CD4-positive, alpha-beta memory T cell (primary cell): Measurements from ENCODE around the gene USP24. TPM values are rescaled to one million over a fixed set of nuclear protein-coding genes. Genes with fewer than 3 reads are reported as not detected.

ENCODE experiments used
- CTCF ChIA-PET: fragments of 350-600 bp; sonication (Branson Sonifier 250); formaldehyde crosslinking; loops from one replicate; lab custom pipeline; 2021; ENCODE audit warnings: inconsistent platforms; ENCODE audit not compliant: partially characterized antibody; lab: Charles Lee
- POLR2A ChIA-PET: fragments of 350-600 bp; sonication (Branson Sonifier 250); formaldehyde crosslinking; loops from one replicate; lab custom pipeline; 2021; ENCODE audit not compliant: partially characterized antibody; lab: Charles Lee
- DNase-seq, 5 donors: peaks; one replicate each; pipeline versions ENCODE4 v3.0.0 to v3.0.0-alpha.2; 2020 to 2022; ENCODE audit warnings: mixed read lengths in 1 of 5
- H3K27ac ChIP-seq: one replicate; pipeline ENCODE4 v1.7.0; 2013; ENCODE audit warnings: low read depth, low read length
- H3K27me3 ChIP-seq: 2 replicates; pipeline ENCODE4 v1.7.0; 2013; ENCODE audit warnings: mild to moderate bottlenecking, low read length, moderate library complexity; ENCODE audit not compliant: insufficient read depth
- H3K36me3 ChIP-seq: 2 replicates; pipeline ENCODE4 v1.7.0; 2013; ENCODE audit warnings: mild to moderate bottlenecking, low read length, moderate library complexity; ENCODE audit not compliant: insufficient read depth
- H3K4me1 ChIP-seq: 2 replicates; pipeline ENCODE4 v1.7.0; 2013; ENCODE audit warnings: mild to moderate bottlenecking, low read length, moderate library complexity; ENCODE audit not compliant: insufficient read depth
- H3K4me3 ChIP-seq, 2 donors: one replicate each; pipeline ENCODE4 v1.7.0; 2013; ENCODE audit warnings: low read length in 2 of 2, mild to moderate bottlenecking in 1 of 2
- H3K9me3 ChIP-seq, 2 donors: one replicate each; pipeline ENCODE4 v1.7.0; 2013; ENCODE audit warnings: low read length in 2 of 2, control low read depth in 1 of 2; ENCODE audit not compliant: control insufficient read depth in 1 of 2
- H3K27ac Mint-ChIP-seq, 7 donors: one replicate each; pipeline ENCODE4 v1.8.0; 2020 to 2021; ENCODE audit warnings: mixed read lengths in 7 of 7, mild to moderate bottlenecking in 6 of 7, inconsistent platforms in 3 of 7, moderate library complexity in 3 of 7
- H3K27me3 Mint-ChIP-seq, 2 donors: one replicate each; pipeline ENCODE4 v1.8.0; 2020 to 2021; ENCODE audit warnings: mixed read lengths in 2 of 2
- H3K36me3 Mint-ChIP-seq, 2 donors: one replicate each; pipeline ENCODE4 v1.8.0; 2020 to 2021; ENCODE audit warnings: mixed read lengths in 2 of 2, inconsistent platforms in 1 of 2, mild to moderate bottlenecking in 1 of 2
- H3K4me1 Mint-ChIP-seq, 4 donors: one replicate each; pipeline ENCODE4 v1.8.0; 2020 to 2021; ENCODE audit warnings: mixed read lengths in 4 of 4, mild to moderate bottlenecking in 1 of 4
- H3K4me3 Mint-ChIP-seq, 8 donors: one replicate each; pipeline ENCODE4 v1.8.0; 2020 to 2021; ENCODE audit warnings: mixed read lengths in 8 of 8, mild to moderate bottlenecking in 7 of 8, moderate library complexity in 6 of 8, inconsistent platforms in 3 of 8
- H3K9me3 Mint-ChIP-seq, 8 donors: one replicate each; pipeline ENCODE4 v1.8.0; 2020 to 2021; ENCODE audit warnings: mixed read lengths in 8 of 8, mild to moderate bottlenecking in 5 of 8, inconsistent platforms in 3 of 8, moderate library complexity in 1 of 8
- intact Hi-C: fragments of 100-400 bp; cut with micrococcal nuclease; formaldehyde crosslinking; loops from one replicate; pipeline ENCODE4 v1.15.1; 2023
- polyA plus RNA-seq, 2 donors: library from polyadenylated mRNA; unstranded; fragments of 300-500 nt; fragmentation: Illumina TruSeq; gene quantifications; one replicate each; pipeline ENCODE4 v1.2.3, GENCODE V29; 2021
- total RNA-seq, 2 experiments: library from RNA; stranded (reverse); gene quantifications; one replicate each; pipeline ENCODE4 v1.2.3, GENCODE V29; 2021

The USP24 gene
- total and polyA plus RNA-seq, 4 experiments from 2014 or later, result 1.6 to 74.2 (median 42.1) TPM

DNA sequence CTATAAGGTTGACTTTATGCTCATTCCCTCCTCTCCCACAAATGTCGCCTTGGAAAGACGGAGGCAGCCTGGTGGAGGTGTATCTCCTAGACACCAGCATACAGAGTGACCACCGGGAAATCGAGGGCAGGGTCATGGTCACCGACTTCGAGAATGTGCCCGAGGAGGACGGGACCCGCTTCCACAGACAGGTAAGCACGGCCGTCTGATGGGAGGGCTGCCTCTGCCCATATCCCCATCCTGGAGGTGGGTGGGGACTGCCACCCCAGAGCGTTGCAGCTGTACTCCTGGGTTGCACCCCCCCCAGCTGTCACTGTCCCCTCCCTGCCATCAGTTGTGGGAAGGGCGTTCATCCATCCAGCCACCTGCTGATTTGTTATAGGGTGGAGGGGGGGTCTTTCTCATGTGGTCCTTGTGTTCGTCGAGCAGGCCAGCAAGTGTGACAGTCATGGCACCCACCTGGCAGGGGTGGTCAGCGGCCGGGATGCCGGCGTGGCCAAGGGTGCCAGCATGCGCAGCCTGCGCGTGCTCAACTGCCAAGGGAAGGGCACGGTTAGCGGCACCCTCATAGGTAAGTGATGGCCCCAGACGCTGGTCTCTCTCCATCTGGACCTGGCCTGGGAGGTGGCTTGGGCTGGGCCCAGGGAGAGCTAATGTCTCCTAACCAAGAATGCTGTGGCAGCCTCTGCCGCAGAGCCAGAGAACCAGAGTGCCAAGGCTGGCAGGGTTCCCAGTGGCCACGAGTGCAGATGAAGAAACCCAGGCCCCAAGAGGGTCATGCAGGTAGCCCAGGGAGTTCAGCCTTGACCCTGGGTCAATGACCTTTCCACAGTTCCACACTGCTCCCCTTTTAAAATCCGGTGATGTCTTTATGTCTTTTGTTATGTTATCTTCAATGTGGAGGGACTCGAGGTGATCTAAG, 162.7 kb downstream of the USP24 start:
- no peak overlapping the region for H3K4me3 Mint-ChIP-seq
- intact Hi-C loops, result no loop called here
- H3K36me3 ChIP-seq, result no peaks in the 10 kb centered on the region
- DNase-seq, result no peak
- H3K9me3 Mint-ChIP-seq, result no peaks in the 10 kb centered on the region
- H3K27ac ChIP-seq, result no peak overlapping the region
- H3K9me3 ChIP-seq, result no peaks in the 10 kb centered on the region
- peaks cover 0 to 3% of the 10 kb centered on the region in 2 donors for H3K27me3 Mint-ChIP-seq
- no peak overlapping the region for H3K27ac Mint-ChIP-seq
- H3K27me3 ChIP-seq, result no peaks in the 10 kb centered on the region
- no peaks in the 10 kb centered on the region for H3K36me3 Mint-ChIP-seq
- no peak overlapping the region for H3K4me3 ChIP-seq
- no peaks in the 10 kb centered on the region for H3K4me1 ChIP-seq
- ChIA-PET CTCF (no interaction called here), POLR2A (no interaction called here)
- no peaks in the 10 kb centered on the region for H3K4me1 Mint-ChIP-seq

- intact Hi-C loops, result no loop called here
- Mint-ChIP-seq H3K36me3 (no peaks in the 10 kb centered on the region), H3K9me3 (no peaks in the 10 kb centered on the region), H3K27me3 (peaks cover 0 to 4% of the 10 kb centered on the region in 2 donors), H3K4me1 (no peaks in the 10 kb centered on the region), H3K27ac (no peak overlapping the region), H3K4me3 (no peak overlapping the region)
- Histone ChIP-seq H3K27ac (no peak overlapping the region), H3K9me3 (no peaks in the 10 kb centered on the region), H3K4me3 (no peak overlapping the region), H3K4me1 (no peaks in the 10 kb centered on the region), H3K36me3 (no peaks in the 10 kb centered on the region), H3K27me3 (no peaks in the 10 kb centered on the region)
- POLR2A ChIA-PET, result no interaction called here
- DNase-seq, result no peak
- CTCF ChIA-PET, result no interaction called here
Measured at GRCh38 chr1:55051621-55052020, 163.5 kb downstream of the USP24 start.

GRCh38 chr1:55051169-55051568, 164.0 kb downstream of the USP24 start:
- CTCF ChIA-PET, result no interaction called here
- Histone ChIP-seq H3K27ac (no peak overlapping the region), H3K4me3 (no peak overlapping the region), H3K27me3 (no peaks in the 10 kb centered on the region), H3K36me3 (no peaks in the 10 kb centered on the region), H3K4me1 (no peaks in the 10 kb centered on the region), H3K9me3 (no peaks in the 10 kb centered on the region)
- POLR2A ChIA-PET, result no interaction called here
- intact Hi-C loops, result no loop called here
- Mint-ChIP-seq H3K27ac (peak overlapping the region in 1 of 7 donors; percentile 78), H3K9me3 (no peaks in the 10 kb centered on the region), H3K4me1 (no peaks in the 10 kb centered on the region), H3K27me3 (peaks cover 0 to 4% of the 10 kb centered on the region in 2 donors), H3K4me3 (no peak overlapping the region), H3K36me3 (no peaks in the 10 kb centered on the region)
- DNase-seq, result no peak

DNA sequence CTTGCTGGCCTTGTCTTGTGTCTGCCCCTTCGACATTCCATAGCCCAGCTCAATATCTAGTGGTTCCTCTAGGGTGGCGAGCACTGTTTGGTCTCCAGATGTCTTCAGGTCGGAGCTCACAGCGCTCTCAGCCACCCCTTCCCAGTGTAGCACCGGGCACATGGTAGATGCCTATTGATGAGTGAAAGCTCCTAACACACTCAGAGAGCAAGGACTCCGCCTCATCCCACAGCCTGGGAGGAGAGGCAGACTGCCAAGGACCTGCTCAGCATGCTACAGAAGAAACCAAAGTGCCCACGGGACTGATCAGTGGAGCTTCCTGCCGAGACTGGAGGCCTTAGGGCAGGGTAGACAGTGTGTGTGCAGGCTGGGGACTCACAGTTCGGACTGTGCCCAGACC, 164.9 kb downstream of the USP24 start:
- H3K4me3 Mint-ChIP-seq, result no peak overlapping the region
- H3K27ac Mint-ChIP-seq, result no peak overlapping the region
- ChIA-PET POLR2A (no interaction called here), CTCF (no interaction called here)
- H3K9me3 ChIP-seq, result no peaks in the 10 kb centered on the region
- no peak for DNase-seq
- no peak overlapping the region for H3K4me3 ChIP-seq
- intact Hi-C loops, result no loop called here
- H3K27me3 ChIP-seq, result no peaks in the 10 kb centered on the region
- no peaks in the 10 kb centered on the region for H3K36me3 Mint-ChIP-seq
- no peaks in the 10 kb centered on the region for H3K4me1 ChIP-seq
- H3K27ac ChIP-seq, result no peak overlapping the region
- no peaks in the 10 kb centered on the region for H3K9me3 Mint-ChIP-seq
- no peaks in the 10 kb centered on the region for H3K36me3 ChIP-seq
- peaks cover 0 to 4% of the 10 kb centered on the region in 2 donors for H3K27me3 Mint-ChIP-seq
- no peaks in the 10 kb centered on the region for H3K4me1 Mint-ChIP-seq

DNA sequence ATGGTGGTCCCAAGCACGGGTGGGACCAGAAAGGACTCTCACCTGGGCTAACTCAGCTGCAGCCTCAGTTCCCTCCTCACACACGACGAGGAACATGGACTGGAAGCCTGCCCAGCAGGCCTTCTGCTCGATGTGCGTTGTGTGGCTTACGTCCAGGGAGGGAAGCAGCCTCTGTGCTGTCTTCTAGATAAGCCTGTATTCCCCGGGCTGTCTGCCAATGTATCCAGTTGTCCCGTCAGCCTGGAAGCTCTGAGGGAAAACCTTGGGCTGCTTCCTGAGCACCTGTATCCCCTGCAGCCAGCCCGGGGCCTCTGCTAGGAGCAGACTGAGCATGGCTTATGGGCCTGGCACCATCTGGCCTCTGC, 165.3 kb downstream of the USP24 start:
- no peaks in the 10 kb centered on the region for H3K36me3 Mint-ChIP-seq
- CTCF ChIA-PET, result interaction anchor here (0.8 kb wide), 1 partner anchor 99 kb away, joined by 3 read pairs; no protein-coding TSS in a partner anchor

DNA sequence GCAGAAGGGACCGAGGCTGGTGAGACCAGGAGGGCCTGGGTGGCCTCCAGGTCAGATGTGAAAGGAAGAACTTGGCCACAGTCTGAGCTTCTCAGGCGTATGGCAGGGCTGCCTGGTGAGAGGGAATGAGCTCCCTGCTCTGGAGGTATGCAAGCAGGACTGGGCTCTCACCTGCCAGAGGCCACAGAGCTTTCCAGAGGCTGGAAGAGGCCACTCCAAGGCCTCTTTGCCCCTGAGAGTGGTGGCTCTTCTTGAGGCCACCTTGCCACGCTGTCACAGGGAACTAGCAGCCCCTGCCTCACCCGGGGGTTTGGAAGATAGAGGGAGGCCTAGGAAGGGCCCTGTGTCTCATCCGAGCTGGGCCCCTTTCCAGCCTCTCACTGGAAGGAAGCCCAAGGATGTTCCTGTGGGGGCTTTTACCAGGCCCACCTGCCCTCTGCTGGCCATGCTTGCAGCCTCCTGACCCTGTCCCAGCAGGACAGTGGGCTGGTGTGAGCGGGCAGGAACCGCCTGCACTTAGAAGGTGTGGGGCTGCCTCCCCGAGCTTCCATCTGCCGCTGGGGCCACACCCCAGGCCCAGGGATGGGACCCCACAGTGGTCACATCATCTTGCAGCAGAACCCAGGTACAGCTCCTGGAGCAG, 165.8 kb downstream of the USP24 start:
- Mint-ChIP-seq H3K27me3 (peaks cover 0 to 4% of the 10 kb centered on the region in 2 donors), H3K4me3 (no peak overlapping the region), H3K36me3 (no peaks in the 10 kb centered on the region), H3K27ac (no peak overlapping the region), H3K9me3 (peaks cover 0 to 2% (median 0%) of the 10 kb centered on the region in 8 donors), H3K4me1 (no peaks in the 10 kb centered on the region)
- DNase-seq, result no peak
- CTCF ChIA-PET, result interaction anchor here (0.8 kb wide), 1 partner anchor 98 kb away, joined by 3 read pairs; no protein-coding TSS in a partner anchor
- H3K9me3 ChIP-seq, result no peaks in the 10 kb centered on the region
- no peak overlapping the region for H3K27ac ChIP-seq
- no peaks in the 10 kb centered on the region for H3K4me1 ChIP-seq
- POLR2A ChIA-PET, result no interaction called here
- no peak overlapping the region for H3K4me3 ChIP-seq
- H3K36me3 ChIP-seq, result no peaks in the 10 kb centered on the region
- H3K27me3 ChIP-seq, result no peaks in the 10 kb centered on the region
- intact Hi-C loops, result no loop called here

More for the DNA sequence above, 165.3 kb downstream of the USP24 start:
- H3K36me3 ChIP-seq, result no peaks in the 10 kb centered on the region
- DNase-seq, result no peak
- no peak overlapping the region for H3K4me3 ChIP-seq
- Mint-ChIP-seq H3K27me3 (peaks cover 0 to 4% of the 10 kb centered on the region in 2 donors), H3K27ac (no peak overlapping the region), H3K4me1 (no peaks in the 10 kb centered on the region), H3K9me3 (peaks cover 0 to under 1% (median 0%) of the 10 kb centered on the region in 8 donors), H3K4me3 (no peak overlapping the region)
- H3K27me3 ChIP-seq, result no peaks in the 10 kb centered on the region
- intact Hi-C loops, result no loop called here
- no peaks in the 10 kb centered on the region for H3K4me1 ChIP-seq
- H3K27ac ChIP-seq, result no peak overlapping the region
- POLR2A ChIA-PET, result no interaction called here
- no peaks in the 10 kb centered on the region for H3K9me3 ChIP-seq

DNA sequence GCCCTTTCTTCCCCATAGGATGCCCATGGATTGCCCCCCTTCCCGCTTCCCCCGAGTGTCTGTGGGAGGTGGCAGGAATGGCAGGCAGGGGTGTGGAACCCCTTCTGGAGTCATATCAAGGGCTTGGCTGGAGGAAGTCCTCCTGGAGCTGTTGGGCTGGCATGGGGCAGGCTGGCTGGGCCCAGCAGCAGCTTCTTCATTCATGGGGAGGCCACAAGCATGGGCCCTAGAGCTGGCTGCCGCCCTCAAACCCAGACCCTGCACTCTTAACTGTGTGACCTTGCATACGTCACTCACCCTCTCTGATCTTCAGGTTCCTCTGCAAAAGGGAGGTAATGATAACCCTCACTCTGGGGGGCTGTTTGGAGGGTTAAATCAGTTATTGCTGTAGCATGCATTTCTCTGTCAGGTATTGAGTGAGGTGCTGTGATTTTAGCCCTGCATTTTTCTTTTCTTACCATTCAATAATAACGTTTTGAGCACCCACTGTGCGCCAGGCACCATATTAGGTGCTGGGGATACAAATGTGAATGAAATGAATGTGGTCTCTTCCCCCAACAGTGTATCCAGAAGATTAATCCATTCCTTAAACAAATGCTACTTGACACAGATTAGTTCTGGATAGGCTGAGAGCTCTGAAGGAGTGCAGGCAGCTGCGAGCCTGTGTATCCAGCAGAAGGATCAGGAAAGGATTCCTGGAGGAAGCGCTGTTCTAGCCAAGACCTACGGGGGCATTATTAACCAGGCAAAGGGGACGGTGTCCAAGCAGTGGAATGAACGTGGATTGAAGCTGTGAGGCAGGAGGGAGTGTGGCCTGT, 166.5 kb downstream of the USP24 start:
- no peak overlapping the region for H3K4me3 Mint-ChIP-seq
- no peak for DNase-seq
- peak overlapping the region in 1 of 7 donors; percentile 14 for H3K27ac Mint-ChIP-seq
- no peaks in the 10 kb centered on the region for H3K36me3 ChIP-seq
- POLR2A ChIA-PET, result no interaction called here
- H3K9me3 ChIP-seq, result no peaks in the 10 kb centered on the region
- H3K27me3 ChIP-seq, result no peaks in the 10 kb centered on the region
- H3K27me3 Mint-ChIP-seq, result peaks cover 0 to 4% of the 10 kb centered on the region in 2 donors
- no peaks in the 10 kb centered on the region for H3K4me1 Mint-ChIP-seq
- CTCF ChIA-PET, result interaction anchor here (0.8 kb wide), 1 partner anchor 98 kb away, joined by 3 read pairs; no protein-coding TSS in a partner anchor
- intact Hi-C loops, result no loop called here
- H3K4me3 ChIP-seq, result no peak overlapping the region
- no peak overlapping the region for H3K27ac ChIP-seq
- H3K9me3 Mint-ChIP-seq, result peaks cover 0 to 2% (median 0%) of the 10 kb centered on the region in 8 donors
- no peaks in the 10 kb centered on the region for H3K36me3 Mint-ChIP-seq
- H3K4me1 ChIP-seq, result no peaks in the 10 kb centered on the region
